Heart left ventricle (tissue), 13 donors: ENCODE data around the gene GDPD4.

Experiments
- POLR2A ChIP-seq, 2 donors: fragments of 450-650 bp; IDR thresholded peaks; one replicate each; pipeline ENCODE4 v1.6.1; 2017; ENCODE audit warnings: antibody characterized with exemption in 2 of 2, mild to moderate bottlenecking in 2 of 2, moderate library complexity in 2 of 2
- TF ChIP-seq, protein P1 (sequence below), 12 donors: fragments of 200-600 bp; sonication (generic) in 4 of 12; IDR thresholded peaks; one replicate each; pipeline versions ENCODE4 v1.5.0 to v1.8.0; 2018 to 2022; ENCODE audit warnings: antibody characterized with exemption in 12 of 12, mild to moderate bottlenecking in 5 of 12
- donor health status: ischemic (EF 13 %, LVEDD 7.1; RV severe dilation, severe dysfunction).
- donor health status: DM: no; HTN: yes; CAD: no.
- donor health status: DM: no; HTN: no; CAD: no.
- donor health status: ischemic (EF 25% LVEDD 6.9; RV normal size, moderate dysfunction).
- donor health status: ischemic (EF 25% LVEDD 5.7; RV mildly dilated, moderate dysfunction).
- donor health status: ischemic (EF 35%, LVEDD 5.7; RV mildly dilated, moderate dysfunction).
- donor health status: nonischemic (EF 11% LVEDD 7.7; RV severe dilation, severe dysfunction).
- donor health status: DM: yes; HTN: yes; CAD: no.
- donor health status: PGD.
- donor health status: ischemic (EF 29% LVEDD 5.4; RV normal size, mild dysfunction).
- donor health status: nonischemic (EF 23%, LVEDD 6.1; RV moderate dilation, normal function).

DNA sequence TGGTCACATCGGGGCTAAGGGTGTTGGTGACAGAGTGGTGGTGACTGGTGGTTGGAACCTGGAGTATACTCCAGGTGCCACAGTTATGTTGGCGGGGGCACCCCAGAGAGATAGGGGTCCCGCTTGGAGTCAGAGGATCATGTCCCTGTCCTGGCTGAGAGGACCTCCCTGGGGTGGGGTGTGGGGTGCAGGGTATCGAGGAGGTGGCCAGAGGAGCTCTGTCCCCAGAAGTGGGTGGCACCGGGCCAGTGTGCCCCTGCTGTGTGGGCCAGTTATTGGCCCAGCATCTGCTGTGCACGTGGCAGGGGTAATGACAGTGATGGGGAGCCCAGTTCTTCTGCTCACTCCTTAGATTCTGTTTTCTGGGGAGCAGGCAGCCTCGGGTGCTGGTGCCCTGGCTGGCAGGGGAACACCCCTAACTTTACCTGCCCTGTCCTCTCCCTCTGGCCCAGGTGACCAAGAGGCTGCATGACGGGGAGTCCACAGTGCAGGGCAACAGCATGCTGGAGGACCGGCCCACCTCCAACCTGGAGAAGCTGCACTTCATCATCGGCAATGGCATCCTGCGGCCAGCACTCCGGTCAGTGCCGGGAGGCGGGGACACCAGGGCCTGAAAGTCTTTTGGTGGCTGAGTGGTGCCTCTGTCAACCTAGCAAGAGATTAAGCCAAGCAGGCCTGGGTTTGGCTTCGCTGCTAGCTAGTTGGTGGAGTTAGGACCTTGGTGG lies 117.2 kb downstream of the GDPD4 start:
- TF ChIP-seq, protein P1, sequence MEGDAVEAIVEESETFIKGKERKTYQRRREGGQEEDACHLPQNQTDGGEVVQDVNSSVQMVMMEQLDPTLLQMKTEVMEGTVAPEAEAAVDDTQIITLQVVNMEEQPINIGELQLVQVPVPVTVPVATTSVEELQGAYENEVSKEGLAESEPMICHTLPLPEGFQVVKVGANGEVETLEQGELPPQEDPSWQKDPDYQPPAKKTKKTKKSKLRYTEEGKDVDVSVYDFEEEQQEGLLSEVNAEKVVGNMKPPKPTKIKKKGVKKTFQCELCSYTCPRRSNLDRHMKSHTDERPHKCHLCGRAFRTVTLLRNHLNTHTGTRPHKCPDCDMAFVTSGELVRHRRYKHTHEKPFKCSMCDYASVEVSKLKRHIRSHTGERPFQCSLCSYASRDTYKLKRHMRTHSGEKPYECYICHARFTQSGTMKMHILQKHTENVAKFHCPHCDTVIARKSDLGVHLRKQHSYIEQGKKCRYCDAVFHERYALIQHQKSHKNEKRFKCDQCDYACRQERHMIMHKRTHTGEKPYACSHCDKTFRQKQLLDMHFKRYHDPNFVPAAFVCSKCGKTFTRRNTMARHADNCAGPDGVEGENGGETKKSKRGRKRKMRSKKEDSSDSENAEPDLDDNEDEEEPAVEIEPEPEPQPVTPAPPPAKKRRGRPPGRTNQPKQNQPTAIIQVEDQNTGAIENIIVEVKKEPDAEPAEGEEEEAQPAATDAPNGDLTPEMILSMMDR (IDR thresholded peaks at IDR 0.05), result no peak
- TF ChIP-seq POLR2A (IDR thresholded peaks at IDR 0.05), result no peak
